ENCODE results near the gene HBS1L.

The HBS1L gene

GRCh38 chr6:134997133-134997995, 57.3 kb downstream of the HBS1L start:
- no peak for DNase-seq

- no peak for DNase-seq
Measured at GRCh38 chr6:134995536-134995935, 59.1 kb downstream of the HBS1L start.

- no peak for DNase-seq
Measured at GRCh38 chr6:134994431-134994830, 60.2 kb downstream of the HBS1L start.

- DNase-seq = no peak
Measured at GRCh38 chr6:134992155-134992554, 62.5 kb downstream of the HBS1L start.

GRCh38 chr6:134990262-134990661, 64.4 kb downstream of the HBS1L start:
- DNase-seq = no peak

GRCh38 chr6:134984821-134985220, 69.8 kb downstream of the HBS1L start:
- DNase-seq = no peak

- no peak for DNase-seq
Measured at GRCh38 chr6:134983823-134984222, 70.8 kb downstream of the HBS1L start.

GRCh38 chr6:134982161-134982560, 72.5 kb downstream of the HBS1L start:
- no peak for DNase-seq

- no peak for DNase-seq
Measured at GRCh38 chr6:134980846-134981245, 73.8 kb downstream of the HBS1L start.

GRCh38 chr6:134979142-134979541, 75.5 kb downstream of the HBS1L start:
- no peak for DNase-seq

GRCh38 chr6:134974370-134974769, 80.3 kb downstream of the HBS1L start:
- DNase-seq = no peak

- no peak for DNase-seq
Measured at GRCh38 chr6:134967711-134968110, 86.9 kb downstream of the HBS1L start.

GRCh38 chr6:134964451-134965203, 90.0 kb downstream of the HBS1L start:
- DNase-seq = no peak

- DNase-seq = no peak
Measured at GRCh38 chr6:134962421-134962820, 92.2 kb downstream of the HBS1L start.

GRCh38 chr6:134961366-134961765, 93.3 kb downstream of the HBS1L start:
- DNase-seq = no peak

GRCh38 chr6:134959603-134960002, 95.0 kb downstream of the HBS1L start:
- no peak for DNase-seq

GRCh38 chr6:134956676-134957075, 97.9 kb downstream of the HBS1L start:
- DNase-seq = no peak

- no peak for DNase-seq
Measured at GRCh38 chr6:134956032-134956431, 98.6 kb downstream of the HBS1L start.

- no peak for DNase-seq
Measured at GRCh38 chr6:134954272-134955000, 100.2 kb downstream of the HBS1L start.

- DNase-seq = no peak
Measured at GRCh38 chr6:134951494-134952263, 102.9 kb downstream of the HBS1L start.

- no peak for DNase-seq
Measured at GRCh38 chr6:134950482-134950881, 104.1 kb downstream of the HBS1L start.

GRCh38 chr6:134949927-134950326, 104.7 kb downstream of the HBS1L start, which contains the start of gene ALDH8A1:
Gene ALDH8A1 (minus strand): TSS chr6:134950101. CDS start chr6:134950053, 48 bp downstream.
- DNase-seq = no peak

- DNase-seq = no peak
Measured at GRCh38 chr6:134948691-134949090, 105.9 kb downstream of the HBS1L start.

Data from activated CD4-positive, alpha-beta T cell treated with anti-CD3 and anti-CD28 coated beads, Interleukin-2, amount 50 U/mL, for 1 hour (primary cell).